Measurements from ENCODE around the gene ELMO2.
A peak's percentile ranks its signal among the peaks of the same experiment; 100 is the strongest.

The ELMO2 gene, protein sequence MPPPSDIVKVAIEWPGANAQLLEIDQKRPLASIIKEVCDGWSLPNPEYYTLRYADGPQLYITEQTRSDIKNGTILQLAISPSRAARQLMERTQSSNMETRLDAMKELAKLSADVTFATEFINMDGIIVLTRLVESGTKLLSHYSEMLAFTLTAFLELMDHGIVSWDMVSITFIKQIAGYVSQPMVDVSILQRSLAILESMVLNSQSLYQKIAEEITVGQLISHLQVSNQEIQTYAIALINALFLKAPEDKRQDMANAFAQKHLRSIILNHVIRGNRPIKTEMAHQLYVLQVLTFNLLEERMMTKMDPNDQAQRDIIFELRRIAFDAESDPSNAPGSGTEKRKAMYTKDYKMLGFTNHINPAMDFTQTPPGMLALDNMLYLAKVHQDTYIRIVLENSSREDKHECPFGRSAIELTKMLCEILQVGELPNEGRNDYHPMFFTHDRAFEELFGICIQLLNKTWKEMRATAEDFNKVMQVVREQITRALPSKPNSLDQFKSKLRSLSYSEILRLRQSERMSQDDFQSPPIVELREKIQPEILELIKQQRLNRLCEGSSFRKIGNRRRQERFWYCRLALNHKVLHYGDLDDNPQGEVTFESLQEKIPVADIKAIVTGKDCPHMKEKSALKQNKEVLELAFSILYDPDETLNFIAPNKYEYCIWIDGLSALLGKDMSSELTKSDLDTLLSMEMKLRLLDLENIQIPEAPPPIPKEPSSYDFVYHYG

DNA sequence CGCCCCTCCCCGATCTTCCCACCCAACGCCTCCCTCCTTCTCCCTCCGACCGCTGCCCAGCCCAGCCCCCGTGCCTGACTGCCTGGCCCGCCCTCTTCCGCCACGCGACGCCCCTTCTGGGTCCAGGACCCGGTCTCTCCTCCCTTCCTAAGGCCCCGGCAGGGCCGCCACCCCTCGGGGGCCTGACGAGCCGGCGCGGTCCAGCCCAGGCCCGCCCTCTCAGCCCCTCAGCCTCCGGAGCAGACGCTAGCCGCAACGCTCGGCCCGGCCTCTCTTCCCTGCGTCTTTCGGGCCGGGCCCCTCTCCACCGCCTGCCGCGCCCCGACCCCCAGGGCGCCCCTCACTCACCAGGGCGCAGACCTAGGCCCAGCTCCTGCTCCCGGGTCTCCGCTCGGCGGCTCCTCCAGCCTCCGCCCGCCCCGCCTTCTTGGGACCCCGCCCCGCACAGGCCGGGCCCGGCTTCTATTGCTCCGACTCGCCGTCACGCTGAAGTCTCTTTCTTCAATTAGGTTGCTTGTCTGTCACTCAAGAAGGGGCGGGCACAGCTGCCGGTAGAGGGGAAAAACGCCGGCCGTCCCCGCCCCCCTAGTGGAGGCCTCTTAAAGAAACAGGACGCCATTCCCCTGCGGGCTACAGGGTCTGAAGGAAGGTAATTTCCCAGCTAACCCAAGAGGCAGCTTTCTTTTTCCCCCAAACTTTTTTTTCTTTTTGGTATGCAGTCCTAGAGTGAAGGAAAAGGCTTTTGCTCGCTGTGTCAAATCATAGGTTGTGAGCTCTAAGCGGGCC lies at the start of gene ELMO2:
TSS of gene ELMO2 (minus strand) at position 416 of the 786 bp plus-strand sequence. CDS start 12,133 bp downstream, outside the sequence.
- Histone ChIP-seq H3K4me1 (ENCODE audit: control insufficient read depth, insufficient read depth, low read length) (peaks cover 2% of the 10 kb centered on the region), H3K9me3 (ENCODE audit: control insufficient read depth, insufficient read depth, low read length) (no peaks in the 10 kb centered on the region), H3K36me3 (ENCODE audit: control insufficient read depth, insufficient read depth, low read length) (no peaks in the 10 kb centered on the region), H3K4me3 (ENCODE audit: low read depth, low read length) (peak within 1 kb of the TSS; percentile 93), H3K27me3 (ENCODE audit: control insufficient read depth, insufficient read depth, low read length) (peaks cover 11% of the 10 kb centered on the region), H3K9ac (ENCODE audit: low read depth, low read length) (peak within 1 kb of the TSS; percentile 76)

DNA sequence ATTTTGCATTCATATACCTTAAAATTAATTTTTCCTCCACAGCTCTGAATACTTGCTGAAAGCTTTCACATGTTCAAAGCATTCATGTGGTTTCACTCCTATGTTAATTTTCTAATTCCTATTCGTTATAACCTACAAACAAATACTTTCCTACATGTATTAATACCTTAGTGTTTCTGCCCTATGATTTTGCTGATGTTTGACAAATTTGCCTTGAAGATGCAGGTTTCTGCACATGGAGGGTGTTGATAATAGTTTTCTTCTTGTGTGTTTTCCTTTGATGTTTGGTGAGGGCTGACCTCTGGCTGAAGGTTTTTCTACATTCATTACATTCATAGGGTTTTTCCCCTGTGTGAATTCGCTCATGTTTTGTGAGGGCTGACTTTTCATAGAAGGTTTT lies 49.3 kb upstream of the ELMO2 start:
- Histone ChIP-seq H3K4me1 (ENCODE audit: control insufficient read depth, insufficient read depth, low read length) (peaks cover 7% of the 10 kb centered on the region), H3K9me3 (ENCODE audit: control insufficient read depth, insufficient read depth, low read length) (peaks cover 14% of the 10 kb centered on the region), H3K36me3 (ENCODE audit: control insufficient read depth, insufficient read depth, low read length) (no peaks in the 10 kb centered on the region), H3K9ac (ENCODE audit: low read depth, low read length) (no peak overlapping the region), H3K27me3 (ENCODE audit: control insufficient read depth, insufficient read depth, low read length) (no peaks in the 10 kb centered on the region), H3K4me3 (ENCODE audit: low read depth, low read length) (no peak overlapping the region)

DNA sequence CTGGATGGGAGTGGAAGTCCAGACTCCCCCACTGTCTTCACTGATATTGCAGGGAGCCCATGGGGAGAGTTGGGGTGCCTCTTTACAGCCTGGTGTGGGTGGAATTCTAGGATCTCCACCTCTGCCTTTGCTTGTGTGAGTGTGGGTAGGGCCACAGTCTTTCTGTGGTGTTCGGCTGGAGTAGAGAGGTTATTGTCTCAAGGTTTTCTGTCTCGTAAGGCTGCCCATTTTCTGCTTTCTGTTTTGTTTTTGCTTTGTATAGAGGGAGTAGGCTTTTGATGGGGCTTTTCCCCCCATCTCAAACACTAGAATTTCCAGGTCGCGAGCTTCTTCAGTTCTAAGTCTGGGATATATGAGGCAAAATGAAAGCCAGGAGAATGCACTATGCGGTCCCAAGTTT lies 40.4 kb upstream of the ELMO2 start:
- no peak overlapping the region for H3K9ac ChIP-seq (ENCODE audit: low read depth, low read length)
- peaks cover 2% of the 10 kb centered on the region for H3K9me3 ChIP-seq (ENCODE audit: control insufficient read depth, insufficient read depth, low read length)
- H3K4me3 ChIP-seq (ENCODE audit: low read depth, low read length) = no peak overlapping the region
- no peaks in the 10 kb centered on the region for H3K4me1 ChIP-seq (ENCODE audit: control insufficient read depth, insufficient read depth, low read length)
- H3K27me3 ChIP-seq (ENCODE audit: control insufficient read depth, insufficient read depth, low read length) = no peaks in the 10 kb centered on the region
- H3K36me3 ChIP-seq (ENCODE audit: control insufficient read depth, insufficient read depth, low read length) = no peaks in the 10 kb centered on the region

DNA sequence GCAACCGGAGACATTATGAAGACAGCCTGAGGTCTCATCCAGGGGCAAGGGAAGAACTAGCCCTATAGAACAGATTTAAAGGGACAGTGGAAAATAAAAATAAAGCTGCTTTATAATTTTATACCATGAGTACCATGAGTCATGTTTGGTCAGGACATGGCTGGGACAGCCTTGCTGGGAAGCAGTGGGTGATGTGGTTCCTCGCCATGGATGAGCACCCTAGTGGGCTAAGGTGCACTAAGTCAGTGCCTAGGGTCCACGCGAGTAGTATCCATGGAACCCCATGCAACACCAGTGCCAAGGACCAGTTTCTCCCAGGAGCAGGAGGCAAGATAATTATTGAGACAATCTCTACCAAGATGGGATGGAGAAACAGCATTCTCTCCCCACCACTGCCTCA lies 33.4 kb upstream of the ELMO2 start:
- Histone ChIP-seq H3K4me1 (ENCODE audit: control insufficient read depth, insufficient read depth, low read length) (no peaks in the 10 kb centered on the region), H3K4me3 (ENCODE audit: low read depth, low read length) (no peak overlapping the region), H3K27me3 (ENCODE audit: control insufficient read depth, insufficient read depth, low read length) (no peaks in the 10 kb centered on the region), H3K36me3 (ENCODE audit: control insufficient read depth, insufficient read depth, low read length) (no peaks in the 10 kb centered on the region), H3K9ac (ENCODE audit: low read depth, low read length) (no peak overlapping the region), H3K9me3 (ENCODE audit: control insufficient read depth, insufficient read depth, low read length) (no peaks in the 10 kb centered on the region)

DNA sequence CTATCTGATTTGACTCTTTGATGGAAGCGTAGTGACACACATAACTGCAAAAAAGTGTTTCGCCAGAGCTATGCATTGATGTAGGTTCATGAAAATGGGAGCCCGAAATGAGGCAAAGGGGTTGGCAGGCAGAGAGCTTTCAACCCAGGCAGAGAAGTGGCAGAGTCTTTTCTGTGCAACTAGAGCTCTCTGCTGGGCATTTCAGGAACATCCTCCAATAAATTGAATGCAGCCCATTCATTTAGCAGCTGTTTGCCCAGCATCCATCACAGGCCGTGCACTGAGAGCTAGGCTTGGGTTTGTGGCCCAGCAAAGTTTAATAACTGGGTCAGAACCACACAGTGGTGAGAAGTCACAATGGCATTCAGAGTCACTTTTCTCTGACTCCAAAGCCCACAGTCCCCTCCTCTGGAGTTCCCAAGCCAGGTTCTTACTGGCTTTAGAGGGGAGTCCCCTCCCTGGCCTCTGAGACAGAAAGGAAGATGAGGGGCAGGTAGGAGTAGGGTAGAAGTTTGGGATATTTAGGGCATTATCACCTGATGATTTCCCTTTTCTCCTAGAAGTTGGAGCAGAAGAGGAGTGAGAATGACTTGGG lies 31.8 kb upstream of the ELMO2 start:
- Histone ChIP-seq H3K9ac (ENCODE audit: low read depth, low read length) (no peak overlapping the region), H3K27me3 (ENCODE audit: control insufficient read depth, insufficient read depth, low read length) (no peaks in the 10 kb centered on the region), H3K9me3 (ENCODE audit: control insufficient read depth, insufficient read depth, low read length) (no peaks in the 10 kb centered on the region), H3K36me3 (ENCODE audit: control insufficient read depth, insufficient read depth, low read length) (no peaks in the 10 kb centered on the region), H3K4me3 (ENCODE audit: low read depth, low read length) (no peak overlapping the region), H3K4me1 (ENCODE audit: control insufficient read depth, insufficient read depth, low read length) (no peaks in the 10 kb centered on the region)

DNA sequence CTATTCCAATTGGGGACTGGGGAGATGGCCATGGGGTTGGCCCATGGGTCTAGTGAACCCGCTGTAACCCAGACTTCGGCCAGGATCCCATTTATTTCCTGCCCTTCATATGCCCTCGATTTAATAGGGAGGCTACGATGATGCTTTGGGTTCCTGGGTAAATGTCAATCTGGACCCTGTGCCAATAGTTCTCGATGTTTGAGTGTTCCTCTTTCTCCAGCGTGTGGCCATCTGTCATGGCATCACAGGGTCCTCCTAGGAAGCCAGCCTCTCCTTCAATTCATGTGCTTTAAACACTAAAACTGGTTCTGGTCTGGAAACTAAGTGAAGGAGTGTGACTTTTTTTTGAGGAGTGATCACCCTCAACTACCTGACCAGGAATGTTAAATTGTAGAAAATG lies 28.7 kb upstream of the ELMO2 start:
- H3K36me3 ChIP-seq (ENCODE audit: control insufficient read depth, insufficient read depth, low read length) = no peaks in the 10 kb centered on the region
- H3K27me3 ChIP-seq (ENCODE audit: control insufficient read depth, insufficient read depth, low read length) = no peaks in the 10 kb centered on the region
- H3K4me3 ChIP-seq (ENCODE audit: low read depth, low read length) = no peak overlapping the region
- H3K9ac ChIP-seq (ENCODE audit: low read depth, low read length) = no peak overlapping the region
- H3K4me1 ChIP-seq (ENCODE audit: control insufficient read depth, insufficient read depth, low read length) = no peaks in the 10 kb centered on the region
- no peaks in the 10 kb centered on the region for H3K9me3 ChIP-seq (ENCODE audit: control insufficient read depth, insufficient read depth, low read length)

DNA sequence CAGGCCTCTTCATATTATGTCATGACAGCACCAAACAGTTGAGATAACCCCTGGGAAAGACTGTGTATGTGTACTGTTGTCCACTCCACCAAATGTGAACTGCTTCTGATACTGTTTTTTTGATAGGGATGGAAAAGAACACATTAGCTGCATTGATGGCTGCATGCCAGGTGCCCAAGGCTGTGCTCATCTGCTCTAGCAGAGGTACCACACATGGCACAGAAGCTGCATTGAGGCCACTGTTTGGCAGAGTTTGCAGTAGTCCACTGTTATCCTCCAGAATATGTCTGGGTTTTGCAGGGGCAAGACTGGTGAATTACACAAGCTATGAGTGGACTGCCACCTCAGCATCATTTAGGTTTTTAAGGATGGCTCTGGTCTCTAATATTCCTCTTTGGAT lies 28.2 kb upstream of the ELMO2 start:
- no peaks in the 10 kb centered on the region for H3K9me3 ChIP-seq (ENCODE audit: control insufficient read depth, insufficient read depth, low read length)
- no peaks in the 10 kb centered on the region for H3K4me1 ChIP-seq (ENCODE audit: control insufficient read depth, insufficient read depth, low read length)
- no peaks in the 10 kb centered on the region for H3K36me3 ChIP-seq (ENCODE audit: control insufficient read depth, insufficient read depth, low read length)
- no peaks in the 10 kb centered on the region for H3K27me3 ChIP-seq (ENCODE audit: control insufficient read depth, insufficient read depth, low read length)
- H3K9ac ChIP-seq (ENCODE audit: low read depth, low read length) = no peak overlapping the region
- no peak overlapping the region for H3K4me3 ChIP-seq (ENCODE audit: low read depth, low read length)

DNA sequence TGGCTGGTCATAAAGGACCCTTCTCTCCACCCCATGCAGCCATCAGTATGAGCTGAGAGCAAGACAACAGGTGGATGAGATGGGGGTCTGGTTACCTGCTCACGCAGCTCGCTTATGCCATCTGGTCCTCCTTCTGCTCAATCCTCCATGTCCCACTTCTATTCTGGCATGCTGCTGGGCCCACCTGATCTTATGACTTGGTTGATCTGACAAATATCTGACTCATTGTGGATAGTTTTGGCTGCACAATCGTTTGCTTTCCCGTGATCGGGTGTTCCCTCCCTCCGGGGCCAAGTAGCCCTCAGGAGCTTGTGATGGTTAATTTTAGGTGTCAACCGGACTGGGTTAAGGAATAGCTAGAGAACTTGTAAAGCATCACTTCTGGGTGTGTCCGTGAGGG lies 26.6 kb upstream of the ELMO2 start:
- Histone ChIP-seq H3K9ac (ENCODE audit: low read depth, low read length) (no peak overlapping the region), H3K27me3 (ENCODE audit: control insufficient read depth, insufficient read depth, low read length) (no peaks in the 10 kb centered on the region), H3K4me3 (ENCODE audit: low read depth, low read length) (no peak overlapping the region), H3K9me3 (ENCODE audit: control insufficient read depth, insufficient read depth, low read length) (no peaks in the 10 kb centered on the region), H3K36me3 (ENCODE audit: control insufficient read depth, insufficient read depth, low read length) (no peaks in the 10 kb centered on the region), H3K4me1 (ENCODE audit: control insufficient read depth, insufficient read depth, low read length) (no peaks in the 10 kb centered on the region)

DNA sequence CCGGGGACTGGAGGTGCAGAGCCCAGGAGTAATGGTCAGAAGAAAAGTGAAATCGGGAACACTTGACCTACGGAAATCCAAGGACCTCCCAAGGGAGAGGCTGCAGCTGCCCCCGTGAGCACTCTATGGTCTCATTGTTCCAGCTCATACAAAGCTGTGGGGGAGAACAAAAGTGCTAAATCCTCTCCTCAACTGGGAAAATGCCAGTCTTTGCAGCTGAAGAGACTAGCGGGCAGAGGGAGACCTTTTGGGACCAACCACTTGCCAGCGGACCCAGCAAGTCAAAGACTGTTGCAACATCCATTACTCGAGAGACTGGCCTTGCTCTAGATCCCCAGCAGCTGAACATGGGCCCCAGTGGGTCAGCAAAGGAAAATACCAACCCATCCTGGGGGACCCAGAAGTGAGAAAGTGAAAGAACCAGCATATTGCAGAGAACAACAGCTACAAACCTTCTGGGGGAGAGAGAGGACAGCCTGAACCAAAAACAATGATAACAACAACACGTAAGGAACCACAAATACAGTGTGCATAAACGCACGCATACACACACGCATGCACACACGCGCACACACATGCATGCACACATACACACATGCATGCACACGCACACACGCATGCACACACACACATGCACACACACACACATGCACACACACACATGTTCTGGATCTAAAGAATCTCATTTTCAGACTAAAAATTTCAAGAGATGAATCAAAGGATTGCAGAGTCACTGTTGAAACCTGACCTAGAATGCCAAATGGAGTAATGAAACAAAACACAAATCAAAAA lies 24.7 kb upstream of the ELMO2 start:
- Histone ChIP-seq H3K4me3 (ENCODE audit: low read depth, low read length) (no peak overlapping the region), H3K36me3 (ENCODE audit: control insufficient read depth, insufficient read depth, low read length) (no peaks in the 10 kb centered on the region), H3K9me3 (ENCODE audit: control insufficient read depth, insufficient read depth, low read length) (no peaks in the 10 kb centered on the region), H3K27me3 (ENCODE audit: control insufficient read depth, insufficient read depth, low read length) (no peaks in the 10 kb centered on the region), H3K4me1 (ENCODE audit: control insufficient read depth, insufficient read depth, low read length) (no peaks in the 10 kb centered on the region), H3K9ac (ENCODE audit: low read depth, low read length) (no peak overlapping the region)

DNA sequence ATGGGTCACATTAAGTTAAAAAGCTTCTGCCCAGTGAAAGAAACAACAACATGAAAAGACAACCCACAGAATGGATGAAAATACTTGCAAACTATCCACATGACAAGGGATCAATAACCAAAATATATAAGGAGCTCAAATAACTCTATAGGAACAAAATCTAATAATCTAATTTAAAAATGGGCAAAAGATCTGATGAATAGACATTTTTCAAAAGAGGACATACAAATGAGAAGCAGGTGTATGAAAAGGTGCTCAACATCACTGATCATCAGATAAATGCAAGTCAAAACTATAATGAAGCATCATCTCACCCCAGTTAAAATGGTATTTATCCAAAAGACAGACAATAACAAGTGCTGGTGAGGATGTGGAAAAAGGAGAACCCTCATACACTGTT lies 21.0 kb upstream of the ELMO2 start:
- Histone ChIP-seq H3K27me3 (ENCODE audit: control insufficient read depth, insufficient read depth, low read length) (no peaks in the 10 kb centered on the region), H3K9ac (ENCODE audit: low read depth, low read length) (no peak overlapping the region), H3K4me1 (ENCODE audit: control insufficient read depth, insufficient read depth, low read length) (peaks cover 7% of the 10 kb centered on the region), H3K36me3 (ENCODE audit: control insufficient read depth, insufficient read depth, low read length) (no peaks in the 10 kb centered on the region), H3K9me3 (ENCODE audit: control insufficient read depth, insufficient read depth, low read length) (no peaks in the 10 kb centered on the region), H3K4me3 (ENCODE audit: low read depth, low read length) (no peak overlapping the region)

Measured in iPS-15b (cell line).